Tongue (tissue), 2 donors: ENCODE data around the gene ABI1. TPM values are rescaled to one million over a fixed set of nuclear protein-coding genes. Genes with fewer than 3 reads are reported as not detected.

Source experiments
- DNase-seq: peaks from one replicate; pipeline ENCODE4 v3.0.0-alpha.2; 2015
- total RNA-seq: library from RNA; depleted of rRNA; stranded (reverse); fragments of >200 nt; gene quantifications from one replicate; pipeline ENCODE4 v1.2.3, GENCODE V29; 2014

The ABI1 gene
- total RNA-seq, 1 donor from 2014 or later, result 44.1 TPM

GRCh38 chr10:26854524-26854923 is 6.2 kb downstream of the ABI1 start:
- DNase-seq, result no peak

- no peak for DNase-seq
Observed at GRCh38 chr10:26844396-26844975, 16.3 kb downstream of the ABI1 start.

GRCh38 chr10:26843736-26844135 is 17.0 kb downstream of the ABI1 start:
- no peak for DNase-seq

- DNase-seq, result no peak
Observed at GRCh38 chr10:26841733-26842317, 18.9 kb downstream of the ABI1 start.

GRCh38 chr10:26840938-26841732 is 19.6 kb downstream of the ABI1 start:
- no peak for DNase-seq

- DNase-seq, result peak; percentile 29
Observed at GRCh38 chr10:26839966-26840627, 20.7 kb downstream of the ABI1 start.

GRCh38 chr10:26837139-26837538 is 23.6 kb downstream of the ABI1 start:
- DNase-seq, result no peak

GRCh38 chr10:26835025-26835424 is 25.7 kb downstream of the ABI1 start:
- DNase-seq, result no peak

GRCh38 chr10:26832960-26833359 is 27.8 kb downstream of the ABI1 start:
- DNase-seq, result no peak

GRCh38 chr10:26831936-26832335 is 28.8 kb downstream of the ABI1 start:
- DNase-seq, result no peak

- no peak for DNase-seq
Observed at GRCh38 chr10:26829810-26830515, 30.8 kb downstream of the ABI1 start.

- no peak for DNase-seq
Observed at GRCh38 chr10:26824015-26824690, 36.6 kb downstream of the ABI1 start.

GRCh38 chr10:26821699-26822570 is 38.8 kb downstream of the ABI1 start:
- no peak for DNase-seq

GRCh38 chr10:26815500-26815899 is 45.3 kb downstream of the ABI1 start:
- no peak for DNase-seq

- no peak for DNase-seq
Observed at GRCh38 chr10:26810435-26811026, 50.2 kb downstream of the ABI1 start.

GRCh38 chr10:26809973-26810372 is 50.8 kb downstream of the ABI1 start:
- DNase-seq, result no peak

- no peak for DNase-seq
Observed at GRCh38 chr10:26807532-26807931, 53.2 kb downstream of the ABI1 start.

GRCh38 chr10:26806557-26806956 is 54.2 kb downstream of the ABI1 start:
- DNase-seq, result no peak

- DNase-seq, result no peak
Observed at GRCh38 chr10:26805567-26806245, 55.1 kb downstream of the ABI1 start.
